PC-3 (cell line): ENCODE data around the gene CLDN20. TPM values are rescaled to one million over a fixed set of nuclear protein-coding genes. Genes with fewer than 3 reads are reported as not detected.

Source experiments
- ATAC-seq: fragments of 200-7000 bp; cut with Tn5 transposase; 2 replicates; pipeline ENCODE4 v1.9.1; 2020; ENCODE audit warnings: mild to moderate bottlenecking, moderate library complexity
- BruUV-seq: library from RNA; stranded (reverse); fragments of 400-500 nt; replicated peaks from 2 replicates; lab custom pipeline; 2021; lab: Mats Ljungman, UMichigan
- CTCF ChIA-PET: fragments of 300-600 bp; sonication (Branson Sonifier 250); formaldehyde crosslinking; loops from one replicate; lab custom pipeline; 2022; ENCODE audit warnings: antibody characterized with exemption; lab: Charles Lee
- POLR2A ChIA-PET: fragments of 300-600 bp; sonication (Branson Sonifier 250); formaldehyde crosslinking; loops from one replicate; lab custom pipeline; 2022; ENCODE audit warnings: antibody characterized with exemption; ENCODE audit not compliant: unreplicated experiment; lab: Charles Lee
- DNase-seq: peaks from one replicate; pipeline ENCODE4 v3.0.0-alpha.2; 2015
- H2AFZ ChIP-seq: fragments of 300-600 bp; sonication (generic); 2 replicates; pipeline ENCODE4 v1.6.0; 2016; ENCODE audit warnings: antibody characterized with exemption, low read length
- H3F3A ChIP-seq: fragments of 300-600 bp; sonication (generic); one replicate; pipeline ENCODE4 v1.6.0; 2017; ENCODE audit warnings: antibody characterized with exemption, low read length, control low read depth, mild to moderate bottlenecking; ENCODE audit not compliant: unreplicated experiment
- H3K27ac ChIP-seq: fragments of 300-600 bp; sonication (generic); 2 replicates; pipeline ENCODE4 v1.5.1; 2016; ENCODE audit warnings: mild to moderate bottlenecking, low read length
- H3K27me3 ChIP-seq: fragments of 300-600 bp; sonication (generic); 2 replicates; pipeline ENCODE4 v1.6.1; 2016; ENCODE audit warnings: low read length, mixed read lengths
- H3K36me3 ChIP-seq: fragments of 300-600 bp; sonication (generic); 2 replicates; pipeline ENCODE4 v1.6.1; 2016; ENCODE audit warnings: low read depth, mixed run types, low read length, mixed read lengths
- H3K4me1 ChIP-seq: fragments of 300-600 bp; sonication (generic); 2 replicates; pipeline ENCODE4 v1.5.1; 2016; ENCODE audit warnings: low read length; ENCODE audit not compliant: insufficient read depth
- H3K4me2 ChIP-seq: fragments of 300-600 bp; sonication (generic); 2 replicates; pipeline ENCODE4 v1.6.0; 2016; ENCODE audit warnings: low read length
- H3K4me3 ChIP-seq: fragments of 300-600 bp; sonication (generic); 2 replicates; pipeline ENCODE4 v1.5.1; 2016; ENCODE audit warnings: mild to moderate bottlenecking, low read length, mixed read lengths
- H3K79me2 ChIP-seq: fragments of 300-600 bp; sonication (generic); 2 replicates; pipeline ENCODE4 v1.6.1; 2017; ENCODE audit warnings: low read length, mixed read lengths
- H3K9ac ChIP-seq: fragments of 300-600 bp; sonication (generic); 2 replicates; pipeline ENCODE4 v1.6.0; 2016; ENCODE audit warnings: mild to moderate bottlenecking, low read length
- H3K9me2 ChIP-seq: fragments of 300-600 bp; sonication (generic); replicated peaks from 2 replicates; pipeline ENCODE4 v1.6.1; 2016; ENCODE audit warnings: mixed run types, low read length, mixed read lengths
- H3K9me3 ChIP-seq: fragments of 300-600 bp; sonication (generic); 2 replicates; pipeline ENCODE4 v1.6.1; 2016; ENCODE audit warnings: low read length, mixed read lengths
- H4K20me1 ChIP-seq: fragments of 300-600 bp; sonication (generic); 2 replicates; pipeline ENCODE4 v1.6.1; 2016; ENCODE audit warnings: low read length, mixed read lengths
- EZH2 ChIP-seq: fragments of 300-600 bp; sonication (generic); IDR thresholded peaks from one replicate; pipeline ENCODE4 v1.6.1; 2017; ENCODE audit warnings: antibody characterized with exemption, mild to moderate bottlenecking, low read length; ENCODE audit not compliant: unreplicated experiment
- EZH2phosphoT487 ChIP-seq: fragments of 300-600 bp; sonication (generic); IDR thresholded peaks from 2 replicates; pipeline ENCODE4 v1.6.1; 2018; ENCODE audit warnings: mild to moderate bottlenecking, antibody characterized with exemption, low read length, borderline replicate concordance
- intact Hi-C: fragments of 100-400 bp; cut with micrococcal nuclease; formaldehyde crosslinking; loops from 2 replicates; pipeline ENCODE4 v1.9.0; 2023
- total RNA-seq: library from RNA; depleted of rRNA; stranded (reverse); fragments of >200 nt; gene quantifications from 2 replicates; pipeline ENCODE4 v1.2.3, GENCODE V29; 2014
- TF ChIP-seq, protein P1 (sequence below): fragments of 300-600 bp; sonication (generic); conservative IDR thresholded peaks from 2 replicates; pipeline ENCODE4 v1.5.1; 2017; ENCODE audit warnings: antibody characterized with exemption, low read depth, mild to moderate bottlenecking, low read length

CLDN20 gene
- total RNA-seq, 1 experiment from 2014 or later = not detected

DNA sequence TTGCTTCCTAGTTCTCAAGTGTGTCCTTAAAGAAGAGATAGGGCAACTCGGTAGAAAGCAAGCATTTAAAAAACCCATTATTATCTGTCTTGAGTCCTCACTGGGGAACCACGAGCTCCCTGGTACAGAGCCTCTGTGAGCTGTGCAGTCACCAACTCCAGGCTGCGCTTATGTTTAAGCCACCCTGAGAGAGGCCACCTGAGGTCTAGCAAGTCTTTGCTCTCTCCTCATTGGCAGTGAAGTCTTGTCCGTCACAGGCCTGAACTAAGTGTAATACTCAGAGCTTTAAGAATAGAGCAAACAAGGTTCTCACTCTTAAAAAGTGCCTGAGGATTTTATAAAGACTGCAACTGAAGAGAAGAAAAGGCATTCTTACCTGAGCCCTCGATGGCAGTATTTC, 3.9 kb upstream of the CLDN20 start:
- ChIA-PET POLR2A (no interaction called here), CTCF (no interaction called here)
- no peak for ATAC-seq
- no peak overlapping the region for H3K27ac ChIP-seq
- intact Hi-C loops = no loop called here
- DNase-seq = no peak
- H3K27me3 ChIP-seq = no peaks in the 10 kb centered on the region
- no TSS peak for BruUV-seq
- H4K20me1 ChIP-seq = no peaks in the 10 kb centered on the region
- no peak overlapping the region for H3K9ac ChIP-seq
- TF ChIP-seq EZH2phosphoT487 = no peak
- TF ChIP-seq, protein P1, sequence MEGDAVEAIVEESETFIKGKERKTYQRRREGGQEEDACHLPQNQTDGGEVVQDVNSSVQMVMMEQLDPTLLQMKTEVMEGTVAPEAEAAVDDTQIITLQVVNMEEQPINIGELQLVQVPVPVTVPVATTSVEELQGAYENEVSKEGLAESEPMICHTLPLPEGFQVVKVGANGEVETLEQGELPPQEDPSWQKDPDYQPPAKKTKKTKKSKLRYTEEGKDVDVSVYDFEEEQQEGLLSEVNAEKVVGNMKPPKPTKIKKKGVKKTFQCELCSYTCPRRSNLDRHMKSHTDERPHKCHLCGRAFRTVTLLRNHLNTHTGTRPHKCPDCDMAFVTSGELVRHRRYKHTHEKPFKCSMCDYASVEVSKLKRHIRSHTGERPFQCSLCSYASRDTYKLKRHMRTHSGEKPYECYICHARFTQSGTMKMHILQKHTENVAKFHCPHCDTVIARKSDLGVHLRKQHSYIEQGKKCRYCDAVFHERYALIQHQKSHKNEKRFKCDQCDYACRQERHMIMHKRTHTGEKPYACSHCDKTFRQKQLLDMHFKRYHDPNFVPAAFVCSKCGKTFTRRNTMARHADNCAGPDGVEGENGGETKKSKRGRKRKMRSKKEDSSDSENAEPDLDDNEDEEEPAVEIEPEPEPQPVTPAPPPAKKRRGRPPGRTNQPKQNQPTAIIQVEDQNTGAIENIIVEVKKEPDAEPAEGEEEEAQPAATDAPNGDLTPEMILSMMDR = no peak
- no peak for TF ChIP-seq EZH2
- no peak overlapping the region for H3K4me2 ChIP-seq
- H3K9me3 ChIP-seq = no peaks in the 10 kb centered on the region
- peaks cover 5% of the 10 kb centered on the region for H3K36me3 ChIP-seq
- H3K4me1 ChIP-seq = no peaks in the 10 kb centered on the region
- no peaks in the 10 kb centered on the region for H3F3A ChIP-seq
- no peak overlapping the region for H2AFZ ChIP-seq
- no peak overlapping the region for H3K4me3 ChIP-seq
- H3K79me2 ChIP-seq = no peaks in the 10 kb centered on the region
- H3K9me2 ChIP-seq = no peaks in the 10 kb centered on the region

DNA sequence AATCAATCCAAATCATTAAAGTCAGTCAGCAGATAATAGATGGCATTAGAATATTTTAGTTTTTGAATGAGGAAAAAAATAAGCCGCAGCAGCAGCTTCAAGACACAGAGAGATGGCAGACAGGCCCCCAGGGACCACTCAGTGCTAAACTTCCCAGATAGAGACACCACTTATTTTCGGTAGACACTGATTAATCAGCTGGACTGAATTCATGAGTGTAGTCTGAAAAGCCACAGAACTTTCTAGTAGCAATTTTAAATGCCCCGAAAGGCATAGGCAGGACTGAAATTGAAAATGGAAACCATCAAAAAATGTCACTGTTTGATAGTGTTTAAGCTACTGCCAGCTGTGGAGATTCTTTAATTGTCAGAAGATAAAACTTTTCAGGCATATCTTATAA, 3.1 kb upstream of the CLDN20 start:
- DNase-seq (no peak), ATAC-seq (no peak)
- Histone ChIP-seq H3F3A (no peaks in the 10 kb centered on the region), H2AFZ (no peak overlapping the region), H3K79me2 (no peaks in the 10 kb centered on the region), H3K9me3 (no peaks in the 10 kb centered on the region), H3K4me3 (no peak overlapping the region), H3K27ac (no peak overlapping the region), H3K9me2 (no peaks in the 10 kb centered on the region), H3K9ac (no peak overlapping the region), H3K4me1 (no peaks in the 10 kb centered on the region), H3K36me3 (peaks cover 5% of the 10 kb centered on the region), H3K27me3 (no peaks in the 10 kb centered on the region), H3K4me2 (no peak overlapping the region), H4K20me1 (no peaks in the 10 kb centered on the region)
- intact Hi-C loops = no loop called here
- POLR2A ChIA-PET = no interaction called here
- TF ChIP-seq EZH2phosphoT487 = no peak
- no peak for TF ChIP-seq EZH2
- TF ChIP-seq, protein P1 = no peak
- no TSS peak for BruUV-seq
- CTCF ChIA-PET = no interaction called here

DNA sequence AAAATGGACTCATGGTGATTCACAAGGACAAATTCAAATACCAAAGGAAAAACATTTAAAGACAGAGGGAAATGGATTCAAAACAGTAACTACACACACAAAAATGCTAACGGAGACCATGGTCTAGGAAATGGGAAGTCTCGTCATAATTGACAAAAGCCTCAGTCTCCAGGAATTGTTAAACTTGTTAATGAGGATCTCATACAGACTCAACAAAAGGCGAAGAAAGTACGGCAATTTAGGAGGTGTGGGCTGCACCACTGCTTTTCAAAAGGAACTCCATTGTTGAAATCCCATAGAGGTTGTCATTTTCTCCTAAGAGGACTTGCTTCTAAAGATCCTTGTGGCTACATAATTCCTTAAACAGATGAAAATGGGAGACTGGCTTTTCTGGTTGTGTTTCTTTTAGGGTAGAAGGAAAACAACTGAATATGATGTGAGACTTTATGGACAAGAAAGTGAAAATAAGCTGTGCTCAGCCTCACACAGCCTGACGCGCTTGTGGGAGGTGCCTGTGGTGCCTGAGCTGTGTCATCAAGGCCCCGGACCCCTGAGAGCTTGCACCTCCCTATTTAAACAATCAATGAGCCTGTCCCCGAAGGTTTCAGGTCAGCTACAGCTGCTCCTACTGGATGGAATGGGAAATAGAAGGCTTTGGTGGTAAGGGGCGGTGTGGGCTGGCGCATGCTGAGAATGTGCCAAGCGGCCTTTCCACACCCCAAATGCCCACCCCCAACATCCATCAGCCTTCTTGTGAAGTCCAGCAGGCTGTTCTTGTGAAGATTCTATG, 2.5 kb upstream of the CLDN20 start:
- CTCF ChIA-PET = no interaction called here
- DNase-seq = no peak
- Histone ChIP-seq H3K9me2 (no peaks in the 10 kb centered on the region), H2AFZ (no peak overlapping the region), H3K36me3 (peaks cover 5% of the 10 kb centered on the region), H3K27me3 (no peaks in the 10 kb centered on the region), H3F3A (no peaks in the 10 kb centered on the region), H3K4me3 (no peak overlapping the region), H3K4me2 (no peak overlapping the region), H3K4me1 (no peaks in the 10 kb centered on the region), H3K9me3 (no peaks in the 10 kb centered on the region), H3K27ac (no peak overlapping the region), H4K20me1 (no peaks in the 10 kb centered on the region), H3K9ac (no peak overlapping the region), H3K79me2 (no peaks in the 10 kb centered on the region)
- ATAC-seq = no peak
- intact Hi-C loops = no loop called here
- BruUV-seq = no TSS peak
- POLR2A ChIA-PET = no interaction called here
- TF ChIP-seq EZH2 (no peak), EZH2phosphoT487 (no peak)
- TF ChIP-seq, protein P1 = no peak
